Activated effector memory CD4-positive, alpha-beta T cell treated with Interleukin-2 at 50 U/mL for 16 hours (primary cell): ENCODE results near the gene AHDC1.
"Not testable (repeated sequence)": the region's sequence is repeated elsewhere in the genome, so short reads cannot be mapped to it uniquely, and the experiment has no call there.

ENCODE experiments used
- DNase-seq: peaks from one replicate; pipeline ENCODE4 v3.0.0-alpha.2; 2020

Gene AHDC1

GRCh38 chr1:27562021-27562420 is 41.9 kb downstream of the AHDC1 start:
- DNase-seq = no peak

- DNase-seq = no peak
Measured at GRCh38 chr1:27561124-27561899, 42.6 kb downstream of the AHDC1 start.

- no peak for DNase-seq
Measured at GRCh38 chr1:27560268-27561123, 43.4 kb downstream of the AHDC1 start.

- DNase-seq = no peak
Measured at GRCh38 chr1:27559466-27560030, 44.4 kb downstream of the AHDC1 start.

- DNase-seq = no peak
Measured at GRCh38 chr1:27557596-27558340, 46.2 kb downstream of the AHDC1 start.

- DNase-seq = peak; percentile 53
Measured at GRCh38 chr1:27556781-27557595, 47.0 kb downstream of the AHDC1 start.

- no peak for DNase-seq
Measured at GRCh38 chr1:27556435-27556780, 47.5 kb downstream of the AHDC1 start.

- DNase-seq = peak; percentile 8
Measured at GRCh38 chr1:27555700-27556424, 48.1 kb downstream of the AHDC1 start.

- DNase-seq = no peak
Measured at GRCh38 chr1:27554759-27555699, 48.9 kb downstream of the AHDC1 start.

GRCh38 chr1:27554293-27554692 is 49.7 kb downstream of the AHDC1 start:
- DNase-seq = no peak

GRCh38 chr1:27553823-27554222 is 50.1 kb downstream of the AHDC1 start:
- not testable (repeated sequence) for DNase-seq

GRCh38 chr1:27552911-27553420 is 51.0 kb downstream of the AHDC1 start:
- DNase-seq = no peak

GRCh38 chr1:27551953-27552312 is 52.0 kb downstream of the AHDC1 start:
- DNase-seq = no peak

GRCh38 chr1:27551170-27551952 is 52.6 kb downstream of the AHDC1 start:
- no peak for DNase-seq

- no peak for DNase-seq
Measured at GRCh38 chr1:27550510-27551169, 53.3 kb downstream of the AHDC1 start.

- no peak for DNase-seq
Measured at GRCh38 chr1:27549807-27550408, 54.0 kb downstream of the AHDC1 start.

- DNase-seq = no peak
Measured at GRCh38 chr1:27548858-27549719, 54.9 kb downstream of the AHDC1 start.
